GM12874 (cell line): Measurements from ENCODE around the gene RXFP3.

Experiments
- TF ChIP-seq, protein P1 (sequence below): IDR thresholded peaks from 2 replicates; pipeline ENCODE4 v1.5.1; 2011; ENCODE audit warnings: low read depth, mild to moderate bottlenecking, control low read depth, low read length, moderate library complexity; ENCODE audit not compliant: insufficient read depth

Gene RXFP3

DNA sequence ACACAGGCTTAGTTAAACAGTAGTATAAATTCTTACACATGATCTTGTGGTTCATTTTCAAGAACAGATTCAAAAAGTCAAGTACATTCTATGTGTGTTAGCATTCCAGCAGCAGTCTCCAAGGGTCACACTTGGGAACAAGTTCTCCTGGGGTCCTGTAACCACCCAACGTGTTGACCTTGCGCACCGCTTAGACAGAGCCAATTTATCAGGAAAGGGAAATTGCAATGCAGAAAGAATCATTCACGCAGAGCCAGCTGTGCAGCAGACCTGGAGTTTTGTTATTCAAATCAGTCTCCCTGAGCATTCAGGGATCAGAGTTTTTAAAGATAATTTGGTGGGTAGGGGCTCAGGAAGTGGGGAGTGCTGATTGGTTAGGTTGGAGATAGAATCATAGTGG, 8.5 kb upstream of the RXFP3 start:
- TF ChIP-seq, protein P1, sequence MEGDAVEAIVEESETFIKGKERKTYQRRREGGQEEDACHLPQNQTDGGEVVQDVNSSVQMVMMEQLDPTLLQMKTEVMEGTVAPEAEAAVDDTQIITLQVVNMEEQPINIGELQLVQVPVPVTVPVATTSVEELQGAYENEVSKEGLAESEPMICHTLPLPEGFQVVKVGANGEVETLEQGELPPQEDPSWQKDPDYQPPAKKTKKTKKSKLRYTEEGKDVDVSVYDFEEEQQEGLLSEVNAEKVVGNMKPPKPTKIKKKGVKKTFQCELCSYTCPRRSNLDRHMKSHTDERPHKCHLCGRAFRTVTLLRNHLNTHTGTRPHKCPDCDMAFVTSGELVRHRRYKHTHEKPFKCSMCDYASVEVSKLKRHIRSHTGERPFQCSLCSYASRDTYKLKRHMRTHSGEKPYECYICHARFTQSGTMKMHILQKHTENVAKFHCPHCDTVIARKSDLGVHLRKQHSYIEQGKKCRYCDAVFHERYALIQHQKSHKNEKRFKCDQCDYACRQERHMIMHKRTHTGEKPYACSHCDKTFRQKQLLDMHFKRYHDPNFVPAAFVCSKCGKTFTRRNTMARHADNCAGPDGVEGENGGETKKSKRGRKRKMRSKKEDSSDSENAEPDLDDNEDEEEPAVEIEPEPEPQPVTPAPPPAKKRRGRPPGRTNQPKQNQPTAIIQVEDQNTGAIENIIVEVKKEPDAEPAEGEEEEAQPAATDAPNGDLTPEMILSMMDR, result no peak

DNA sequence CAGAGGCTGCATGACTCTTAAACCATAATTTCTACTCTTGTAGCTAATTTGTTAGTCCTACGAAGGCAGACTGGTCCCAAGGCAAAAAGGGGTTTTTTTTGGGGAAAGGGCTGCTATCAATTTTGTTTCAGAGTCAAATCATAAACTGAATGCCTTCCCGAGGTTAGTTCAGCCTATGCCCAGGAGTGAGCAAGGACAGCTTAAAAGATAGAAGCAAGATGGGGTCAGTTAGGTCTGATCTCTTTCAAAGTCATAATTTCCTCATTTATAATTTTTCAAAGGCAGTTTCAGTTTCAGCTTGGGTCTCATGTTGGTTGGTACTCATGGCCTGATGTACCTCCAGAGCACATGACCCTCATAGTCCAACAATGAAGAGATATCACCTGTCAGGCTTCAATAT, 7.9 kb upstream of the RXFP3 start:
- TF ChIP-seq, protein P1, result no peak

DNA sequence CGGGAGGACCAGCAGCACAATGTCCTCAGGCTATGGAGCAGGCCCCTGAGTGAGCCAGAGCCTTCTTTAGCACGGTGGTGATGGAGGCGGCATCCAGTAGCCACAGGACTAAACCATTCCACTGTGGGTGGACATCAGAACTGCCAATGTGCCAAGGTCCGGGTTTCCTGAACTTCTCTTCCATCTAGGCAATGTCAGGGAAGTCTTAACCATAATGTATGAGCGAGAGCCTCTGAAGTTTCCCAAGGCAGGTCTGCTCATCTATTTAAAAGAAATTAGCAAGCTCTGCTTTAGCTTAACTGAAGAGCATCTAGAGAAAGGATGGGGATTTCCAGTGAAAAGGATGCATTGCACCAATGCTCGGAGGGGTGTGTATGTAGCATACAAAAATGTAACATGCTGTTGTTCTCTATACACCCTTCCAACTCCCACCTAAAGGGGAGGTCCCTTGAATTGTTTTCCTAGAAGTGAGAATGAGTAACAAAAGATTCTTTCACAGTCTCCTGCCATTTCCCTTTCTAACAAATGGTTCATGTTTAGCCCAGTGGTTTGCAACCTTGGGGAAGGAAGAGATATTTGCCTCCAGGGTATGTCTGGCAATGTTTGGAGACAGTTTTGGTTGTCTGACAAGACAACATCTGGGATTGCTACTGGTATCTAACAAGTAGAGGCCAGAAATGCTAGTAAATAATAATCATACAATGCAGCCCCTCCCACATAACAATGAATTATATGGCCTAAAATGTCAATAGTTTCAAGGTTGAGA, 6.1 kb upstream of the RXFP3 start:
- TF ChIP-seq, protein P1, result no peak

DNA sequence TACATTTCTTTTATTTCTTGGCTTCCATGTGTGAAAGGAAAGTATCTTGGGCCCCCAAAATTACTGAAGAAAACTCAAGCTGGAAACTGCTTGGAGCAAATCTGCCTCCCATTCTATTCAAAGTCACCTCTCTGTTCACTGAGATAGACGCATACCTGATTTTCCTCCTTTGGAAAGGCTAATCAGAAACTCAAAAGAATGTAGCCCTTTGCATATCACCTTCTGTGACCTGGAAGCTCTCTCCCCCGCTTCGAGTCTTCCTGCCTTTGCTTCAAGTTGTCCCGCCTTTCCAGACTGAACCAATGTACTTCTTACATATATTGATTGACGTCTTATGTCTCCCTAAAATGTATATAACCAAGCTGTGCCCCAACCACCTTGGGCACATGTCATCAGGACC, 5.0 kb upstream of the RXFP3 start:
- TF ChIP-seq, protein P1, result no peak

DNA sequence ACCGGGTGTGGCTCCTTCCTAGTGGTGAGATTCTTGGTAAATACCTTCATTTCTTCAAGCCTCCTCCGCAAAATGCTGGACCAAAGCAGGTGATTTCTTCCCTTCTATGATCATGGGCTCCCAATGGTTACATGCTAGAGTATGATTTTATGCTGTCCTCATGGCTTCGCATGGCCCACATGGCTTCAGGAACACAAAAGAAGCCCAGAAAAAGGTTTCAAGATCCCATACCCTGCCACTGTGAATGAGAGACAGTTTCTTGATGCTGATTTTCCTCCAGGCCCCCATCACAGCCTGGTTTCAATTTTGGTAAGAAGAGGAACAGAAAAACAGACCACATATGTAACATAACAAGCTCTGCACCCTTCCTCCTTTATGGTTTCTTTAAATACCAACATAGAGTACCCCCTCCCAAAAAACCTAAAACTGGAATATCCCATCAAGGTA, 2.4 kb upstream of the RXFP3 start:
- TF ChIP-seq, protein P1, result no peak

DNA sequence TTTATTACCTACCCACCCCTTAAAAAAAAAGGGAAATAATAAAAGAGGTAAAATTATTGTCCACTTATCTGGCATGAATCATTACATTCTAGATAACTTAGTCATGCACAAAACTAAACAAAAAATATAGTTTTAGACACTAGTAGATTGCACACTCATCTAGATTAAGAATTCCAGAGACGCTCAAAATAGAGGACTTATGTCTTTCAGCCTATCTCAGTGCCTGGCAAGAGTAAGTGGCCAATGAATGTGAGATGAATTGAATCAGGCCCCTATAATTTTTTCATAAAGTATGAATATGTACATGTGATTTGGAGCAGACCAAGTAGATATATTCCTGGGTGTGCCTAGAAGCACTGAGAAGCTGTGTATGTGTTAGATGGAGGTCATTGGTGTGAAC, 2.0 kb upstream of the RXFP3 start:
- TF ChIP-seq, protein P1, result no peak

DNA sequence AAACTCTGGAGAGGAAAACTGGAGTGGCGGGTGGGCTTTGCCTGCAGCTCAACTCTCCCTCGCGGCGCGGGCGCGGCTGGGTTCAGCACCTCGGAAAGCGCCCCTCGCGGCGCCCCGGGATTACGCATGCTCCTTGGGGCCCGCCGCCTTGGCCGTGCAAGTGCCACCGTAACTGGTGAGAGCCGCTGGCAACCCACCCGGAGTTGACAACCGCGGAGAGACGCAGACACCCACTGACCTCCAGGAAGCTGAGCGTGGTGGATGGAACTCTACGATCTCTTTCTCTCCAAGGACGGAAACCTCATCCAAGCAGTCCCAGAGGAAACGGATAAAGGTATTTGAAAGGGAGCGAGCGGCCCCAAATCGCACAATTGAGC, 194 bp upstream of the RXFP3 start:
- TF ChIP-seq, protein P1, result peak; percentile 13; the same call in 1 of the 2 replicates
